Ishikawa (cell line): ENCODE results near the gene SSTR3.

Experiments used
- CREB1 ChIP-seq: IDR thresholded peaks from 2 replicates; pipeline ENCODE4 v1.6.1; 2012; ENCODE audit warnings: low read depth
- EGR1 ChIP-seq: IDR thresholded peaks from 2 replicates; pipeline ENCODE4 v1.6.1; 2012
- EP300 ChIP-seq: IDR thresholded peaks from 2 replicates; pipeline ENCODE4 v1.6.1; 2012; ENCODE audit warnings: borderline replicate concordance
- NFIC ChIP-seq: IDR thresholded peaks from 2 replicates; pipeline ENCODE4 v1.6.1; 2012
- TAF1 ChIP-seq: IDR thresholded peaks from 2 replicates; pipeline ENCODE4 v1.6.1; 2012; ENCODE audit warnings: low read depth, mild to moderate bottlenecking
- TCF12 ChIP-seq: IDR thresholded peaks from 2 replicates; pipeline ENCODE4 v1.6.1; 2012; ENCODE audit warnings: low read depth
- TEAD4 ChIP-seq: IDR thresholded peaks from 2 replicates; pipeline ENCODE4 v1.6.1; 2012
- YY1 ChIP-seq: IDR thresholded peaks from 2 replicates; pipeline ENCODE4 v1.6.1; 2012; ENCODE audit warnings: low read depth
- ZBTB7A ChIP-seq: IDR thresholded peaks from 2 replicates; pipeline ENCODE4 v1.6.1; 2012; ENCODE audit warnings: low read depth
- TF ChIP-seq, protein P1 (sequence below): IDR thresholded peaks from 2 replicates; pipeline ENCODE4 v1.6.1; 2012
- TF ChIP-seq, protein P2 (sequence below): IDR thresholded peaks from 2 replicates; pipeline ENCODE4 v1.6.1; 2012
- TF ChIP-seq, protein P3 (sequence below): IDR thresholded peaks from 2 replicates; pipeline ENCODE4 v1.6.1; 2012; ENCODE audit warnings: low read depth, mild to moderate bottlenecking

Gene SSTR3

DNA sequence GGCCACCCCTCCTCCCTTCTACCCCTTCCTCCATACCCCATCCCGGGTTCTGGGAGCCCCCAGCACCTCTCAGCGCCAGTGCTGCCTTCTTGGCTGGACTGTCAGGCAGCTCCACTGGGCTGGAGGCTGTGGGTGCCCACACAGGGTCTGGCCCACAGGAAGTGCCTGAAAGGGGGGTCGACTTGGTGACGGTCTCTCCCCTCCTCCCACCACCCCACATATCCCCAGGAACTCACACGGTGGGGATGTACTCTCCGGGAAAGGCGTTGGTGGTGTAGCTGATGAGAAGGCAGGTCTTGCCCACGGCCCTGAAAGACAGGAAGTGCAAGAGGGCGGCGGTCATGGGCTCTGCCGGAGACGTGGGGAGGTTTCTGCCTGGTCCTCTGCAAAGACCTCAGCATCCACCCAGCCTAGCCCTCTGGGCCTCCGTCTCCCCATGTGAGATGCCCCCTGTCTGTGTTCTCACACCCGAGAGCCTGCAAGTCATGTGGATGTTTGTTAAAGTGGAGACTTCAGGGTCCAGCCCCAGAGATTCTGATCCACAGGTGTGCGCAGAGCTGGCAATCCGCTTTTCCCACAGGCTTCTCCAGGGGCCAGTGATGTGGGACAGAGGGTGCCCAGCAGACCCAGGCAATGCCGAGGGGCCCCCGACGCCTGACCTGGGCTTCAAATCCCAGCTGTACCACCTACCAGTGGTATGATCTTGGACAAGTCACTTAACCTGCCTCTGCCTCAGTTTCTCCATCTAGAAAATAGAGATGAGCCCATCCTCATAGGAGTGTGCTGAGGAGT is 29.3 kb upstream of the SSTR3 start:
- TF ChIP-seq CREB1: no peak

DNA sequence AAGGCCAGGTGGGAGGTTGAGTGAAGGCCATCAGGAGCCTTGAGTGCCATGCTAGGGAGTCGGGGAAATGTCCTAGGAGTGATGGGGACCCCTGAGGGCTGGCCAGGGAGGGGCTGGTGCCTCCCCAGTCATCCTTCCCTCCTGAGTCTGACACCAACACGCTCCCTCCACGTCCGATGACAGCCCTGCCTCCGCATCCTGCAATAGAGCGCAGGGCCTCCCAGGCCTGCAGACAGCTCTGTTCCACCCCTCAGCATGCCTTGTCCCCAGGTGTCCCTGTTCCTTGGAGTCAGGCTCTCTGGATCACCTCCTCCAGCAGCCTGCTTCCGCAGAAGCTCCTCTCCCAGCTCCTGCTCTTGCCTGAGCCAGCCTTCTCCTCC is 28.7 kb upstream of the SSTR3 start:
- TF ChIP-seq EGR1 (no peak), YY1 (no peak)
- TF ChIP-seq, protein P1, sequence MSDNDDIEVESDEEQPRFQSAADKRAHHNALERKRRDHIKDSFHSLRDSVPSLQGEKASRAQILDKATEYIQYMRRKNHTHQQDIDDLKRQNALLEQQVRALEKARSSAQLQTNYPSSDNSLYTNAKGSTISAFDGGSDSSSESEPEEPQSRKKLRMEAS: no peak

DNA sequence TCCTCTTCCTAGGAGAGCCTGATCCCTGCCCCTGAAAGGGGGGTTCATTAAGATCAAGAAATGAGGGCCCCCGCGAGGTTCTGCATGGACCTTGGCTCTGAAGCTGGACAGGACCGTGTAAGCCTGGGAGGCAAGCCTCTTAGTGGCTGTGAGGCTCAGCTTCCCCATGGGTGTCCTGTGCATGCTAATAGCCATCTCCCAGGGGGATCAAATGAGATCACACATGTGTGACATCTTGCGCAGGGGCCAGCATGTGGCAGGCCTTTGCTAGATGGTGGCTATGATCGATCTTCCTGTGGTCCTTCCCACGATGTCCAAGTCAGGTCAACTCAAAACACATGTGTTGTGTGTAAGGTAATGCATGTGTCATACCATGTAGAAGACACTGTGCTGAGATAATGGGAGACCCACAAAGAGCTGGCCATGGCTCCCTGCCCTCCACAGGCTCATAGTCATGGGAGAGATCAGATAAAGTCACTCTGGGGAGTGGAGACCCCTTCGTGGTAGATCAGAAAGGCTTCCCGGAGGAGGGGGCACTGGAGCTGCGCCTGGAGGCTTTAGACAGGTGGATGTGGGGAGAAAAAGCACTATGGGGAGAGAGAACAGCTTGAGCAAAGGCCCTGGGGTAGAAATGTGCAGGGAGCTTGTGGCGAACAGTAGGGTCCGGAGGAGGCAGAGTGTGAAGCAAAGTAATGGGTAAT is 28.1 kb upstream of the SSTR3 start:
- TF ChIP-seq TCF12 (no peak), TAF1 (no peak), CREB1 (no peak), EGR1 (no peak), YY1 (no peak)
- TF ChIP-seq, protein P1: no peak

DNA sequence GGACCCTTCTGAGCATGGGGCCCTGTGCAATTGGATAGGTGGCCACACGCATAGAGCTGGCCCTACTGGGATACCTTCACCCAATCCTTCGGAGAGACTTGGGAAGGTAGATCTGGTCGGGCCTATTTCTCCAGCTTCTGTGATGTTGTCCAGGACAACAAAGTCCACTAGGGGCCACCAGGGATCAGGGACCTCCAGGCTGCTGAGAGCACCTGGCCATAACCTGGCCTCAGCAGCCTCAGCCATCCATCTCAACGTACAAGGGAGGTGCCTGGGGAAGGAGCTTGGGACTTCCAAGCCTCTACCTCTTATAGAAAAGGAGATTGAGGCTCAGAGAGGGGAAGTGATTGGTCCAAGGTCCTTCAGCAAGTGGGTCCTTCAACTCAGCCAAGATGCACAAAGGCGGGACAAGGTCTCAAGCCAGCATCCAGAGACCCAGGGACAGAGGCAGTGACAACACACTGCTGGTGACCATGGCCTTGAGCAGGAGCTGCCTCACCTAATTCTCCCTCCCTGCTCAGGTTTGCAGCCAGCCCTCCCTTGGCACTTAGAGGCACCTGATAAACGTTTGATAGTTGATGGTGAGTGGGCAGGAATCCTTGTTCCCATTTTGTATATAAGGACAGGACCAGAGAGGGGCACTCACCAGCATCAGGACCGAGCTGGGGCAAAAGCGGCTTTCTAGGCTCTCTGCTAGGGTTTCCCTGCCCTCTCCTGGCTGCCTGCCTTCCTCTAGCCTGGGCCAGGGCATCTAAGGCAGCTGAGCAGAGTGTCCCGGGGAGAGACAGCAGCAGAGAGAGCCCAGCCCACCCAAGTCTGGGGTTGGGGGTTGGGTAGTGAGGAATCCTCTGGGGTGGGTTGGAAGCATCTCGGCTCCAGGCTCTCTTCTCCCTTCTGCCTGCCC is 27.3 kb upstream of the SSTR3 start:
- TF ChIP-seq, protein P1: no peak
- no peak for TF ChIP-seq TAF1

DNA sequence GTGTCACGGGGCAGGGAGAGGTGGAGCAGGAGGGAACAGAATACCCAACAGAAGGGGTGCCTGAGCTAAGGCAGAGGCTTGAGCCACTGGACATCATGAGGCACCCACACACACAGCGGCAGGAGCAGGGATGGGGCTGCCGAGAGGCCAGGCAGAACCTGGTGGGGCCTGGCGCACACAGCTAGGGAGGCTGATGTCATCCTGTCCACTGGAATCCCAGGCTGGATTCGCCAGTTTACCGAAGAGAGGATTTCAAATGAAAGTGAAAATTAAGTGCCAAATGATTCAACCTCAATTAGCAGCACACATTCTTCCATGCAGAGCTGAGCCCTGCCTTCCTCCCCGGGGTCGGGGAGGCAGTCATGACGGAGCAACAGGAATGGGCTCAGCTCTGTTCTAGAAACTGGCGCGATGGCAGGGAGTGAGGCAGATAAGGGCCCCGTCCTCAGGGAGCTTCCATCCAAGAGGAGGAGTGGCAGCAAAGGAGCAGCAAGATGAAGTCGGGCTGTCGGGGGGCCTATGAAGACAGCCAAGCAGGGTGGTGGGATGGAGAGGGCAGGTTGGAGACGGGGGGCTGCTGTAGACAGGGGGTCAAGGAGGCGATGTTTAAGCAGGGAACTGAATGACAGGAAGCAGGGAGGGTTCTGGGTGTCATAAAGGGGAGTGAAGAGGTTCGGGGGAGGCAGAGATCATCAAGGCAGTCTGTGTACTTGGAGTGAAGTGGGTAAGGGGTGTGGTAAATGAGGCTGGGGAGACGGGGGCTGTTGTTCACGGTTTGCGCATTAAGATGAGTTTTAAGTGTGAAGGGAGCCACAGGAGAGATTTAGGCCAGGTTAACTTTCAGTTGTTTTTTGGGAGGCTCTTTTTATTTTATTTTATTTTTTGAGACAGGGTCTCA is 25.3 kb upstream of the SSTR3 start:
- TF ChIP-seq EGR1: no peak
- TF ChIP-seq TAF1: no peak
- TF ChIP-seq, protein P2, sequence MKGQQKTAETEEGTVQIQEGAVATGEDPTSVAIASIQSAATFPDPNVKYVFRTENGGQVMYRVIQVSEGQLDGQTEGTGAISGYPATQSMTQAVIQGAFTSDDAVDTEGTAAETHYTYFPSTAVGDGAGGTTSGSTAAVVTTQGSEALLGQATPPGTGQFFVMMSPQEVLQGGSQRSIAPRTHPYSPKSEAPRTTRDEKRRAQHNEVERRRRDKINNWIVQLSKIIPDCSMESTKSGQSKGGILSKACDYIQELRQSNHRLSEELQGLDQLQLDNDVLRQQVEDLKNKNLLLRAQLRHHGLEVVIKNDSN: no peak
- TF ChIP-seq ZBTB7A: no peak

DNA sequence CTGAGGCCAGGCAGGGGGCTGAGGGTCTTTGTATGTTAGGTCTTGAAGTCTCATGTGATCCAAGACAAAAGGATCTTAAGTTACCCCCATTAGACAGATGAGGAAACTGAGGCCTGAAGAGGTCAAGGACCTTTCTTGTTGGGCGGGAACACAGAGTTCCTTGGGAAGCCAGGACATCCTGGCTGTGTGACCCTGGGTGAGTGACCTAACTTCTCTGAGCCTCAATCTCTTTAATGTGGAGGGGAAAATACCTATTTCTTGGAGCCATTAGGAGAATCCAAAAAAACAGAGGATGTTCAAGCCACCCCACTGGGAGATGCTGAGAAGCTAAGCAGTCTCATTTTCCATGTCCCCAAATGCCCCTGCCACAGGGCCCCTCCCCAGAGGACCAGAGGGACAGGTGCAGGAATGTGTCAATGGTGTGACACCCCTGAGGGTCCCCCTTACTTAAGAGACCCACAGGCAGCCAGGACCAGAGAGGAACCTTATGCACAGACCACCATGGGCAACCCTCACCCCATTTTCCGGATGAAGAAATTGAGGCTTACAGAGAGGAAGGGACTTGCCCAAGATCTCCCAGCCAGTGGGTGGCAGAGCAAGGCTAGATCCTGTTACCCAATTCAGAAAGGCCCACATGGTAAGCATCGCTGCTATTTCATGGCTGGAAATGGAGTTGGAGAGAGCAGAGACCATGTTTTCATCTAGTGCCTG is 23.8 kb upstream of the SSTR3 start:
- TF ChIP-seq NFIC (no peak), TEAD4 (no peak), EP300 (no peak), CREB1 (no peak)

DNA sequence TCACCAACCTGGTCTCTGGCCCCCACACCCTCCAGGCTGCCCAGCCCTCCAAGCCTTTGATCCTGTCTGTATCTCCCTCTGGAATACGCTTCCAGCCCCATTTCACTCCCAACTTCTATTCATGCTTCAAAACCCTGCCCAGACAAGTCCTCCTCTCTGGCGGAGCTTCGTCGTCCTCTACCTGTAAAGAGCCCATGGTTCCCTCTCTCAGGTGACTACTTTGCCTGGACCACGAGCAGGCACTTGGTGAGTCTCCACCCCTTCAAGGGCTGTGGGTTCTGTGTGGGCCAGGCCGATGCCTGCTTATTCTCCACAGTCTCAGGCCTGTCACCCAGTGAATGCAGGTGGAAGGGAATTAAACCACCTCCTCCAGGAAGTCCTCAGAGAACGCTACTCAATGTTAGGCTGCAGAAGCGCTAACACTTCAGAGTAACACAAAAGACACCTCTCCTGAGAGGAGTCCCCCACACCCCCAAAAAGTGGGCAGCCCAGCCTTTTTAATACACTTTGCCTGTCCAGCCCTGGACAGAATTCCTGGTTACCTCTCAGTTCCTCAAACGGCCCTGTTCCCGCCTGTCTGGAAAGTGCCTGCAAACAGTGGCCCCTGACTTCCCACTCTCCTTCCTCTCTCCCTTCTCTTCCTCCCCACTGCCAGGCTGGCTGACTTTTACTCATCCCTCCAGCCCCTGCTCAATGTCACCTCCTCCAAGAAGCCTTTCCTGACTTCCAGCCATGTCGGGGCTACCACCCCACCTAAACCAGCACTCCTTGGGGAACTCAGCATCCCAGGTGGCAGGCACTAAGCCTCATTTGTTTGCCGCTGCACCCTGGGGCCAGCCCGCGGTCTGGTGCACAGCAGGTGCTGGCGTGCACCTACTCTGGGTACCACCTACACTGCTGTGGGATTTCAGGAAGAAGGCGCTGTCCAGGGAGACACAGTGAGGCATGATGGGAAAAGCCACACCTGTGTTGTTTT is 22.7 kb upstream of the SSTR3 start:
- TF ChIP-seq, protein P3, sequence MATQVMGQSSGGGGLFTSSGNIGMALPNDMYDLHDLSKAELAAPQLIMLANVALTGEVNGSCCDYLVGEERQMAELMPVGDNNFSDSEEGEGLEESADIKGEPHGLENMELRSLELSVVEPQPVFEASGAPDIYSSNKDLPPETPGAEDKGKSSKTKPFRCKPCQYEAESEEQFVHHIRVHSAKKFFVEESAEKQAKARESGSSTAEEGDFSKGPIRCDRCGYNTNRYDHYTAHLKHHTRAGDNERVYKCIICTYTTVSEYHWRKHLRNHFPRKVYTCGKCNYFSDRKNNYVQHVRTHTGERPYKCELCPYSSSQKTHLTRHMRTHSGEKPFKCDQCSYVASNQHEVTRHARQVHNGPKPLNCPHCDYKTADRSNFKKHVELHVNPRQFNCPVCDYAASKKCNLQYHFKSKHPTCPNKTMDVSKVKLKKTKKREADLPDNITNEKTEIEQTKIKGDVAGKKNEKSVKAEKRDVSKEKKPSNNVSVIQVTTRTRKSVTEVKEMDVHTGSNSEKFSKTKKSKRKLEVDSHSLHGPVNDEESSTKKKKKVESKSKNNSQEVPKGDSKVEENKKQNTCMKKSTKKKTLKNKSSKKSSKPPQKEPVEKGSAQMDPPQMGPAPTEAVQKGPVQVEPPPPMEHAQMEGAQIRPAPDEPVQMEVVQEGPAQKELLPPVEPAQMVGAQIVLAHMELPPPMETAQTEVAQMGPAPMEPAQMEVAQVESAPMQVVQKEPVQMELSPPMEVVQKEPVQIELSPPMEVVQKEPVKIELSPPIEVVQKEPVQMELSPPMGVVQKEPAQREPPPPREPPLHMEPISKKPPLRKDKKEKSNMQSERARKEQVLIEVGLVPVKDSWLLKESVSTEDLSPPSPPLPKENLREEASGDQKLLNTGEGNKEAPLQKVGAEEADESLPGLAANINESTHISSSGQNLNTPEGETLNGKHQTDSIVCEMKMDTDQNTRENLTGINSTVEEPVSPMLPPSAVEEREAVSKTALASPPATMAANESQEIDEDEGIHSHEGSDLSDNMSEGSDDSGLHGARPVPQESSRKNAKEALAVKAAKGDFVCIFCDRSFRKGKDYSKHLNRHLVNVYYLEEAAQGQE: peak; percentile 49; the same call in 1 of the 2 replicates
- TF ChIP-seq CREB1: no peak
